ENCODE results near the gene FOXL1.

DNA sequence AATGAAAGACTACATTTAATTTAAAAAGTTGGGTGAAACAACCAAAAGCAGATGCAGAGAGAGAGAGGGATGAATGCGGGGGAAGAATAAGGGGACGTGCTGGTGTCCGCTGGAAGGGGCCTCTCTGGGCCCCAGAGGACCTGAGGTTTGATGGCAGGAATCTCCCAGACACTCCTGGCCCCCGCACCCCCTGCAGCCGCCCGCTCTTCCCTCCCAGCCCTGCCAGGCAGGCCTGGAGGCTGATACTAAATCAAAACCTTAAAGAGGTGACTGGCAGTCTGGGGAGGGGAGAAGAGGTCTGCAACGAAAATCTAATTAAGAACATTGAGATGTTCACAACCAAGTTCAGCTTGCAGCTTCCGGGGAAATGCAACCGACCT is 2.4 kb downstream of the FOXL1 start:
- TF ChIP-seq, protein P1, sequence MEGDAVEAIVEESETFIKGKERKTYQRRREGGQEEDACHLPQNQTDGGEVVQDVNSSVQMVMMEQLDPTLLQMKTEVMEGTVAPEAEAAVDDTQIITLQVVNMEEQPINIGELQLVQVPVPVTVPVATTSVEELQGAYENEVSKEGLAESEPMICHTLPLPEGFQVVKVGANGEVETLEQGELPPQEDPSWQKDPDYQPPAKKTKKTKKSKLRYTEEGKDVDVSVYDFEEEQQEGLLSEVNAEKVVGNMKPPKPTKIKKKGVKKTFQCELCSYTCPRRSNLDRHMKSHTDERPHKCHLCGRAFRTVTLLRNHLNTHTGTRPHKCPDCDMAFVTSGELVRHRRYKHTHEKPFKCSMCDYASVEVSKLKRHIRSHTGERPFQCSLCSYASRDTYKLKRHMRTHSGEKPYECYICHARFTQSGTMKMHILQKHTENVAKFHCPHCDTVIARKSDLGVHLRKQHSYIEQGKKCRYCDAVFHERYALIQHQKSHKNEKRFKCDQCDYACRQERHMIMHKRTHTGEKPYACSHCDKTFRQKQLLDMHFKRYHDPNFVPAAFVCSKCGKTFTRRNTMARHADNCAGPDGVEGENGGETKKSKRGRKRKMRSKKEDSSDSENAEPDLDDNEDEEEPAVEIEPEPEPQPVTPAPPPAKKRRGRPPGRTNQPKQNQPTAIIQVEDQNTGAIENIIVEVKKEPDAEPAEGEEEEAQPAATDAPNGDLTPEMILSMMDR (IDR thresholded peaks at IDR 0.05; ENCODE audit: insufficient read depth, low read length, poor library complexity, severe bottlenecking), result no peak
- TF ChIP-seq EZH2phosphoT487 (conservative IDR thresholded peaks at IDR 0.05; ENCODE audit: low read length), result no peak
